HL-60 (cell line): ENCODE results near the gene LRBA.

Experiments used
- GABPA ChIP-seq: IDR thresholded peaks from 2 replicates; pipeline ENCODE4 v1.6.1; 2012; ENCODE audit warnings: low read depth
- POLR2AphosphoS5 ChIP-seq: IDR thresholded peaks from 2 replicates; pipeline ENCODE4 v1.6.1; 2012; ENCODE audit warnings: low read depth
- TF ChIP-seq, protein P1 (sequence below): IDR thresholded peaks from one replicate; pipeline ENCODE4 v1.5.1; 2011; ENCODE audit warnings: low read length, control low read depth, inconsistent platforms; ENCODE audit not compliant: insufficient read depth
- TF ChIP-seq, protein P2 (sequence below): IDR thresholded peaks from 2 replicates; pipeline ENCODE4 v1.6.1; 2012; ENCODE audit warnings: low read depth; ENCODE audit not compliant: insufficient replicate concordance

DNA sequence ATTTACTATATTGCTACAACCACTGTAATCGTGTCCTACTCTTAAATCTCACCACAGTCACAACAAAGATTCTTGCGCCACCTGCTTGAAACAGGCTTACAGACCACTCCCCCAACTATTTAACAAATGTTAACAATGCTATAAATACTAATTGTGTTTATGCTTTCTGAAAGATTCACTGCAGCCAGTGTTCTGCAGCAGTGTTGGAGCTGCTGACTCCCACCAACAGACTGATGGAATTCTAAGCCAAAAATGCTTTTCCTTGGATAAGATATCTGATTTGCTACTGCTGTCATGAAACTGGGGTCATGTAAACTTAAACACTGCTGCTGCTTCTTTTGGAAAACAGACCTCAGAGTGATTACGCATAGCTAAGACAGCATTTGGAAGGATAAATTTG lies 677.4 kb downstream of the LRBA start:
- TF ChIP-seq, protein P1, sequence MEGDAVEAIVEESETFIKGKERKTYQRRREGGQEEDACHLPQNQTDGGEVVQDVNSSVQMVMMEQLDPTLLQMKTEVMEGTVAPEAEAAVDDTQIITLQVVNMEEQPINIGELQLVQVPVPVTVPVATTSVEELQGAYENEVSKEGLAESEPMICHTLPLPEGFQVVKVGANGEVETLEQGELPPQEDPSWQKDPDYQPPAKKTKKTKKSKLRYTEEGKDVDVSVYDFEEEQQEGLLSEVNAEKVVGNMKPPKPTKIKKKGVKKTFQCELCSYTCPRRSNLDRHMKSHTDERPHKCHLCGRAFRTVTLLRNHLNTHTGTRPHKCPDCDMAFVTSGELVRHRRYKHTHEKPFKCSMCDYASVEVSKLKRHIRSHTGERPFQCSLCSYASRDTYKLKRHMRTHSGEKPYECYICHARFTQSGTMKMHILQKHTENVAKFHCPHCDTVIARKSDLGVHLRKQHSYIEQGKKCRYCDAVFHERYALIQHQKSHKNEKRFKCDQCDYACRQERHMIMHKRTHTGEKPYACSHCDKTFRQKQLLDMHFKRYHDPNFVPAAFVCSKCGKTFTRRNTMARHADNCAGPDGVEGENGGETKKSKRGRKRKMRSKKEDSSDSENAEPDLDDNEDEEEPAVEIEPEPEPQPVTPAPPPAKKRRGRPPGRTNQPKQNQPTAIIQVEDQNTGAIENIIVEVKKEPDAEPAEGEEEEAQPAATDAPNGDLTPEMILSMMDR = no peak
- TF ChIP-seq, protein P2, sequence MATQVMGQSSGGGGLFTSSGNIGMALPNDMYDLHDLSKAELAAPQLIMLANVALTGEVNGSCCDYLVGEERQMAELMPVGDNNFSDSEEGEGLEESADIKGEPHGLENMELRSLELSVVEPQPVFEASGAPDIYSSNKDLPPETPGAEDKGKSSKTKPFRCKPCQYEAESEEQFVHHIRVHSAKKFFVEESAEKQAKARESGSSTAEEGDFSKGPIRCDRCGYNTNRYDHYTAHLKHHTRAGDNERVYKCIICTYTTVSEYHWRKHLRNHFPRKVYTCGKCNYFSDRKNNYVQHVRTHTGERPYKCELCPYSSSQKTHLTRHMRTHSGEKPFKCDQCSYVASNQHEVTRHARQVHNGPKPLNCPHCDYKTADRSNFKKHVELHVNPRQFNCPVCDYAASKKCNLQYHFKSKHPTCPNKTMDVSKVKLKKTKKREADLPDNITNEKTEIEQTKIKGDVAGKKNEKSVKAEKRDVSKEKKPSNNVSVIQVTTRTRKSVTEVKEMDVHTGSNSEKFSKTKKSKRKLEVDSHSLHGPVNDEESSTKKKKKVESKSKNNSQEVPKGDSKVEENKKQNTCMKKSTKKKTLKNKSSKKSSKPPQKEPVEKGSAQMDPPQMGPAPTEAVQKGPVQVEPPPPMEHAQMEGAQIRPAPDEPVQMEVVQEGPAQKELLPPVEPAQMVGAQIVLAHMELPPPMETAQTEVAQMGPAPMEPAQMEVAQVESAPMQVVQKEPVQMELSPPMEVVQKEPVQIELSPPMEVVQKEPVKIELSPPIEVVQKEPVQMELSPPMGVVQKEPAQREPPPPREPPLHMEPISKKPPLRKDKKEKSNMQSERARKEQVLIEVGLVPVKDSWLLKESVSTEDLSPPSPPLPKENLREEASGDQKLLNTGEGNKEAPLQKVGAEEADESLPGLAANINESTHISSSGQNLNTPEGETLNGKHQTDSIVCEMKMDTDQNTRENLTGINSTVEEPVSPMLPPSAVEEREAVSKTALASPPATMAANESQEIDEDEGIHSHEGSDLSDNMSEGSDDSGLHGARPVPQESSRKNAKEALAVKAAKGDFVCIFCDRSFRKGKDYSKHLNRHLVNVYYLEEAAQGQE = no peak
- TF ChIP-seq POLR2AphosphoS5 (no peak), GABPA (no peak)
